ENCODE measurements around the gene FLT3. TPM values are rescaled to one million over a fixed set of nuclear protein-coding genes. Genes with fewer than 3 reads are reported as not detected.
A peak's percentile ranks its signal among the peaks of the same experiment; 100 is the strongest.

Gene FLT3
- total and polyA plus RNA-seq, 4 donors, result 0.14 to 0.84 (median 0.42) TPM

GRCh38 chr13:27969082-27969865, 131.1 kb downstream of the FLT3 start, which contains the start of gene CDX2:
CDX2 (minus strand) TSS chr13:27969315; CDS start chr13:27969006, 309 bp downstream.
- TF ChIP-seq, protein P1, sequence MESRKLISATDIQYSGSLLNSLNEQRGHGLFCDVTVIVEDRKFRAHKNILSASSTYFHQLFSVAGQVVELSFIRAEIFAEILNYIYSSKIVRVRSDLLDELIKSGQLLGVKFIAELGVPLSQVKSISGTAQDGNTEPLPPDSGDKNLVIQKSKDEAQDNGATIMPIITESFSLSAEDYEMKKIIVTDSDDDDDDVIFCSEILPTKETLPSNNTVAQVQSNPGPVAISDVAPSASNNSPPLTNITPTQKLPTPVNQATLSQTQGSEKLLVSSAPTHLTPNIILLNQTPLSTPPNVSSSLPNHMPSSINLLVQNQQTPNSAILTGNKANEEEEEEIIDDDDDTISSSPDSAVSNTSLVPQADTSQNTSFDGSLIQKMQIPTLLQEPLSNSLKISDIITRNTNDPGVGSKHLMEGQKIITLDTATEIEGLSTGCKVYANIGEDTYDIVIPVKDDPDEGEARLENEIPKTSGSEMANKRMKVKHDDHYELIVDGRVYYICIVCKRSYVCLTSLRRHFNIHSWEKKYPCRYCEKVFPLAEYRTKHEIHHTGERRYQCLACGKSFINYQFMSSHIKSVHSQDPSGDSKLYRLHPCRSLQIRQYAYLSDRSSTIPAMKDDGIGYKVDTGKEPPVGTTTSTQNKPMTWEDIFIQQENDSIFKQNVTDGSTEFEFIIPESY (IDR thresholded peaks at IDR 0.05), result no peak
- no peak for TF ChIP-seq GABPA (IDR thresholded peaks at IDR 0.05 in 1 of 2, conservative IDR thresholded peaks at IDR 0.05 in 1 of 2)
- no peak for TF ChIP-seq TAF1 (conservative IDR thresholded peaks at IDR 0.05)
- TF ChIP-seq RAD21 (IDR thresholded peaks at IDR 0.05), result no peak
- TF ChIP-seq HNF4G (IDR thresholded peaks at IDR 0.05), result no peak
- no peak for TF ChIP-seq REST (IDR thresholded peaks at IDR 0.05)
- TF ChIP-seq HNF4A (conservative IDR thresholded peaks at IDR 0.05), result no peak
- TF ChIP-seq JUND (IDR thresholded peaks at IDR 0.05), result no peak
- no peak for TF ChIP-seq YY1 (IDR thresholded peaks at IDR 0.05)
- no peak for TF ChIP-seq EGR1 (IDR thresholded peaks at IDR 0.05; ENCODE audit: low read depth in 2 of 2)
- Histone ChIP-seq H3K27me3 (ENCODE audit: control insufficient read depth in 4 of 4, insufficient read depth in 4 of 4, low read length in 3 of 4) (peaks cover 10 to 40% (median 27%) of the 10 kb centered on the region in 4 donors), H3K4me1 (ENCODE audit: control insufficient read depth in 4 of 4, insufficient read depth in 4 of 4, low read length in 3 of 4) (peaks cover 9 to 18% (median 11%) of the 10 kb centered on the region in 4 donors), H3K27ac (ENCODE audit: low read depth in 1 of 2, low read length in 2 of 2) (no peak within 1 kb of the TSS), H3K9me3 (ENCODE audit: control insufficient read depth in 4 of 4, low read length in 3 of 4) (no peaks in the 10 kb centered on the region), H3K9ac (ENCODE audit: low read depth in 1 of 2, low read length in 2 of 2) (no peak within 1 kb of the TSS), H3K4me3 (ENCODE audit: low read depth in 1 of 3, low read length in 3 of 3) (peak within 1 kb of the TSS in 1 of 3 donors; percentile 24), H3K36me3 (ENCODE audit: control insufficient read depth in 4 of 4, insufficient read depth in 3 of 4, low read depth in 1 of 4, low read length in 3 of 4) (no peaks in the 10 kb centered on the region)
- WGBS, result 7% methylated on average over 34 of the region's 34 CpGs
- DNase-seq (ENCODE audit: low spot score), result no peak

GRCh38 chr13:27968316-27969081, 131.9 kb downstream of the FLT3 start:
- H3K27me3 ChIP-seq (ENCODE audit: control insufficient read depth in 4 of 4, insufficient read depth in 4 of 4, low read length in 3 of 4), result peaks cover 10 to 40% (median 26%) of the 10 kb centered on the region in 4 donors
- H3K9ac ChIP-seq (ENCODE audit: low read depth in 1 of 2, low read length in 2 of 2), result no peak overlapping the region
- TF ChIP-seq RAD21 (IDR thresholded peaks at IDR 0.05), result no peak
- no peak for TF ChIP-seq FOXA2 (IDR thresholded peaks at IDR 0.05)
- no peaks in the 10 kb centered on the region for H3K9me3 ChIP-seq (ENCODE audit: control insufficient read depth in 4 of 4, low read length in 3 of 4)
- no peaks in the 10 kb centered on the region for H3K36me3 ChIP-seq (ENCODE audit: control insufficient read depth in 4 of 4, insufficient read depth in 3 of 4, low read depth in 1 of 4, low read length in 3 of 4)
- no peak overlapping the region for H3K27ac ChIP-seq (ENCODE audit: low read depth in 1 of 2, low read length in 2 of 2)
- peaks cover 9 to 18% (median 11%) of the 10 kb centered on the region in 4 donors for H3K4me1 ChIP-seq (ENCODE audit: control insufficient read depth in 4 of 4, insufficient read depth in 4 of 4, low read length in 3 of 4)
- 2% methylated on average over 86 of the region's 86 CpGs for WGBS
- DNase-seq (ENCODE audit: low spot score), result no peak
- peak overlapping the region in 1 of 3 donors; percentile 24 for H3K4me3 ChIP-seq (ENCODE audit: low read depth in 1 of 3, low read length in 3 of 3)

Data from liver (tissue), 9 donors.